GM23338 (cell line): ENCODE measurements around the gene RAB11FIP3. TPM values are rescaled to one million over a fixed set of nuclear protein-coding genes. Genes with fewer than 3 reads are reported as not detected.
A peak's percentile ranks its signal among the peaks of the same experiment; 100 is the strongest.

ENCODE experiments used
- ATAC-seq: fragments of 200-7000 bp; cut with Tn5 transposase; 3 replicates; pipeline ENCODE4 v1.9.1; 2020
- DNase-seq: peaks from one replicate; pipeline ENCODE4 v3.0.0-alpha.2; 2015; ENCODE audit warnings: low spot score
- H2AFZ ChIP-seq: fragments of 200-600 bp; sonication (generic); 2 replicates; pipeline ENCODE4 v1.8.0; 2016; ENCODE audit warnings: antibody characterized with exemption, mild to moderate bottlenecking, moderate library complexity
- H3F3A ChIP-seq: fragments of 200-600 bp; sonication (generic); replicated peaks from 2 replicates; pipeline ENCODE4 v1.8.0; 2017; ENCODE audit warnings: antibody characterized with exemption, mixed run types, low read depth
- H3K27ac ChIP-seq: fragments of 200-600 bp; sonication (generic); 2 replicates; pipeline ENCODE4 v1.6.1; 2016; ENCODE audit warnings: low read depth
- H3K27me3 ChIP-seq: fragments of 200-600 bp; sonication (generic); 2 replicates; pipeline ENCODE4 v1.8.0; 2016; ENCODE audit warnings: mild to moderate bottlenecking, mixed run types, moderate library complexity; ENCODE audit not compliant: insufficient read depth
- H3K36me3 ChIP-seq: fragments of 200-600 bp; sonication (generic); 2 replicates; pipeline ENCODE4 v1.8.0; 2016; ENCODE audit warnings: mild to moderate bottlenecking; ENCODE audit not compliant: insufficient read depth
- H3K4me1 ChIP-seq: fragments of 200-600 bp; sonication (generic); 2 replicates; pipeline ENCODE4 v1.8.0; 2016; ENCODE audit warnings: mild to moderate bottlenecking, moderate library complexity; ENCODE audit not compliant: insufficient read depth
- H3K4me2 ChIP-seq: fragments of 200-600 bp; sonication (generic); 2 replicates; pipeline ENCODE4 v1.7.1; 2017; ENCODE audit warnings: mixed run types
- H3K4me3 ChIP-seq: fragments of 200-600 bp; sonication (generic); 2 replicates; pipeline ENCODE4 v1.6.1; 2016; ENCODE audit warnings: mixed run types
- H3K79me2 ChIP-seq: fragments of 200-600 bp; sonication (generic); replicated peaks from 2 replicates; pipeline ENCODE4 v1.8.0; 2017; ENCODE audit warnings: mild to moderate bottlenecking; ENCODE audit not compliant: insufficient read depth
- H3K9me2 ChIP-seq: fragments of 200-600 bp; sonication (generic); 2 replicates; pipeline ENCODE4 v1.8.0; 2017; ENCODE audit not compliant: insufficient read depth
- H4K20me1 ChIP-seq: fragments of 200-600 bp; sonication (generic); replicated peaks from 2 replicates; pipeline ENCODE4 v1.8.0; 2017; ENCODE audit warnings: mild to moderate bottlenecking; ENCODE audit not compliant: insufficient read depth
- H3K27ac Mint-ChIP-seq: 2 replicates; pipeline ENCODE4 v1.8.0; 2020; ENCODE audit warnings: inconsistent platforms, mild to moderate bottlenecking, moderate library complexity, mixed read lengths
- H3K27me3 Mint-ChIP-seq: 3 replicates; pipeline ENCODE4 v1.8.0; 2022; ENCODE audit warnings: low read depth, mild to moderate bottlenecking, moderate library complexity, mixed read lengths, inconsistent platforms; ENCODE audit not compliant: insufficient read depth, poor library complexity
- H3K36me3 Mint-ChIP-seq: 3 replicates; pipeline ENCODE4 v1.8.0; 2021; ENCODE audit warnings: low read depth, mild to moderate bottlenecking, inconsistent platforms, moderate library complexity, mixed read lengths
- H3K4me1 Mint-ChIP-seq: 3 replicates; pipeline ENCODE4 v1.8.0; 2020; ENCODE audit warnings: mild to moderate bottlenecking, inconsistent platforms, mixed read lengths
- H3K4me3 Mint-ChIP-seq: 3 replicates; pipeline ENCODE4 v1.8.0; 2021; ENCODE audit warnings: moderate library complexity, mild to moderate bottlenecking, inconsistent platforms, mixed read lengths
- H3K9me3 Mint-ChIP-seq: 3 replicates; pipeline ENCODE4 v1.8.0; 2020; ENCODE audit warnings: moderate library complexity, mild to moderate bottlenecking, inconsistent platforms, mixed read lengths
- CREB1 ChIP-seq: fragments of 250-450 bp; sonication (Bioruptor Pico); IDR thresholded peaks from 2 replicates; pipeline ENCODE4 v1.5.0; 2020; ENCODE audit warnings: low read depth, mild to moderate bottlenecking, moderate library complexity
- CTCF ChIP-seq, 2 experiments: fragments of 200-600 bp in 1 of 2; sonication (generic) in 1 of 2; conservative IDR thresholded peaks; 2 replicates each; pipeline versions ENCODE4 v1.5.1 to v1.6.1; 2016 to 2017; ENCODE audit warnings: antibody characterized with exemption in 2 of 2, low read depth in 2 of 2, mild to moderate bottlenecking in 2 of 2, moderate library complexity in 1 of 2
- ETS1 ChIP-seq: IDR thresholded peaks from 2 replicates; pipeline ENCODE4 v1.6.1; 2016; ENCODE audit warnings: antibody characterized with exemption
- EZH2 ChIP-seq: fragments of 200-600 bp; sonication (generic); IDR thresholded peaks from one replicate; pipeline ENCODE4 v1.8.0; 2017; ENCODE audit warnings: antibody characterized with exemption, mild to moderate bottlenecking, low read depth; ENCODE audit not compliant: unreplicated experiment
- EZH2phosphoT487 ChIP-seq: fragments of 200-600 bp; sonication (generic); IDR thresholded peaks from one replicate; pipeline ENCODE4 v1.8.1; 2018; ENCODE audit warnings: antibody characterized with exemption; ENCODE audit not compliant: unreplicated experiment
- JUNB ChIP-seq: IDR thresholded peaks from one replicate; pipeline ENCODE4 v1.6.1; 2016; ENCODE audit warnings: antibody characterized with exemption; ENCODE audit not compliant: unreplicated experiment
- POLR2AphosphoS5 ChIP-seq: IDR thresholded peaks from 2 replicates; pipeline ENCODE4 v1.6.1; 2016; ENCODE audit warnings: antibody characterized with exemption, low read depth
- REST ChIP-seq: IDR thresholded peaks from one replicate; pipeline ENCODE4 v1.6.1; 2018; ENCODE audit warnings: antibody characterized with exemption; ENCODE audit not compliant: unreplicated experiment
- ZNF114 ChIP-seq: fragments of 250-450 bp; sonication (Bioruptor Pico); IDR thresholded peaks from 2 replicates; pipeline ENCODE4 v1.5.0; 2020; ENCODE audit warnings: mild to moderate bottlenecking, moderate library complexity
- ZNF331 ChIP-seq: fragments of 250-450 bp; sonication (Bioruptor Pico); IDR thresholded peaks from 2 replicates; pipeline ENCODE4 v1.5.0; 2020; ENCODE audit warnings: low read depth, mild to moderate bottlenecking, moderate library complexity
- polyA plus RNA-seq: library from polyadenylated mRNA; unstranded; fragments of >200 nt; fragmentation: Nextera tagmentation; extraction: Ambion mirVana; gene quantifications from 2 replicates; pipeline ENCODE4 v1.2.1, GENCODE V29; 2016
- total RNA-seq: library from RNA; depleted of rRNA; stranded (reverse); fragments of >200 nt; shearing (Covaris generic); gene quantifications from 2 replicates; pipeline ENCODE4 v1.2.3, GENCODE V29; 2014

Gene RAB11FIP3
- total and polyA plus RNA-seq, 2 experiments from 2014 or later = 3.2 to 29.2 TPM

GRCh38 chr16:426906-427249, 1.4 kb downstream of the RAB11FIP3 start (continued):
- no peak for TF ChIP-seq ETS1
- TF ChIP-seq JUNB = no peak
- TF ChIP-seq EZH2phosphoT487 = no peak
- TF ChIP-seq CREB1 (CRISPR knock-in tag) = no peak

- Mint-ChIP-seq H3K4me1 (peaks cover 11% of the 10 kb centered on the region), H3K27ac (no peak overlapping the region), H3K9me3 (0 out of 3 replicates have a peak, but pooled peaks cover 4% of the 10 kb centered on the region), H3K27me3 (peaks cover 42% of the 10 kb centered on the region), H3K4me3 (peak overlapping the region; percentile 77), H3K36me3 (peaks cover 9% of the 10 kb centered on the region)
- DNase-seq (no peak), ATAC-seq (no peak)
- Histone ChIP-seq H3K4me2 (peak overlapping the region; percentile 92), H2AFZ (no peak overlapping the region), H3K9me2 (no peaks in the 10 kb centered on the region), H3K4me1 (peaks cover 8% of the 10 kb centered on the region), H3F3A (peaks cover 9% of the 10 kb centered on the region; the same call in 1 of the 2 replicates), H3K27ac (no peak overlapping the region), H3K4me3 (peak overlapping the region; percentile 83), H4K20me1 (peaks cover 19% of the 10 kb centered on the region), H3K79me2 (peaks cover 53% of the 10 kb centered on the region), H3K27me3 (peaks cover 43% of the 10 kb centered on the region), H3K36me3 (no peaks in the 10 kb centered on the region)
- TF ChIP-seq POLR2AphosphoS5 (no peak), ZNF114 (CRISPR knock-in tag) (no peak)
Observed at GRCh38 chr16:427250-427649, 1.8 kb downstream of the RAB11FIP3 start.

- no peak overlapping the region for H3K4me3 ChIP-seq
- no peak overlapping the region for H3K27ac ChIP-seq
- Mint-ChIP-seq H3K27ac (peak overlapping the region; percentile 8; the same call in 1 of the 2 replicates), H3K4me3 (no peak overlapping the region), H3K4me1 (peaks cover 7% of the 10 kb centered on the region), H3K9me3 (no peaks in the 10 kb centered on the region), H3K27me3 (peaks cover 17% of the 10 kb centered on the region), H3K36me3 (peaks cover 13% of the 10 kb centered on the region)
- H3K4me2 ChIP-seq = no peak overlapping the region
- peaks cover 16% of the 10 kb centered on the region for H3K27me3 ChIP-seq
- H3F3A ChIP-seq = 0 out of 2 replicates have a peak, but pooled peaks cover 3% of the 10 kb centered on the region
- H4K20me1 ChIP-seq = peaks cover 26% of the 10 kb centered on the region
- no peaks in the 10 kb centered on the region for H3K9me2 ChIP-seq
- ATAC-seq = no peak
- H3K79me2 ChIP-seq = peaks cover 57% of the 10 kb centered on the region
- DNase-seq = no peak
- H3K36me3 ChIP-seq = no peaks in the 10 kb centered on the region
- H3K4me1 ChIP-seq = peaks cover 4% of the 10 kb centered on the region; the same call in 1 of the 2 replicates
- H2AFZ ChIP-seq = no peak overlapping the region
- TF ChIP-seq EZH2phosphoT487 = no peak
- TF ChIP-seq EZH2 = no peak
- no peak for TF ChIP-seq REST
- TF ChIP-seq CREB1 (CRISPR knock-in tag) = no peak
- no peak for TF ChIP-seq JUNB
- no peak for TF ChIP-seq POLR2AphosphoS5
- no peak for TF ChIP-seq ZNF331
- no peak for TF ChIP-seq ETS1
- TF ChIP-seq CTCF (conservative IDR thresholded peaks at IDR 0.05; ENCODE audit: low read depth in 2 of 2) = no peak
Observed at GRCh38 chr16:430904-431303, 5.5 kb downstream of the RAB11FIP3 start.
